Stomach (tissue), 4 donors: ENCODE data around the gene TMEM54.

Experiments
- CTCF ChIP-seq, 7 experiments: fragments of 450-650 bp in 4 of 7; fragments of 200-600 bp in 3 of 7; sonication (generic) in 3 of 7; IDR thresholded peaks; one replicate each; pipeline ENCODE4 v1.5.1; 2016 to 2019; ENCODE audit warnings: antibody characterized with exemption in 7 of 7, control low read depth in 2 of 7, mild to moderate bottlenecking in 1 of 7
- POLR2AphosphoS5 ChIP-seq, 3 donors: sonication (generic); formaldehyde crosslinking; IDR thresholded peaks; one replicate each; pipeline ENCODE4 v1.6.1; 2016; ENCODE audit warnings: antibody characterized with exemption in 3 of 3

- TF ChIP-seq CTCF (IDR thresholded peaks at IDR 0.05) (no peak), POLR2AphosphoS5 (IDR thresholded peaks at IDR 0.05) (no peak)
These were observed 4.7 kb downstream of the TMEM54 start for GRCh38 chr1:32896451-32896850.
